IMR-90 (cell line): ENCODE data around the gene UTP3. TPM values are rescaled to one million over a fixed set of nuclear protein-coding genes. Genes with fewer than 3 reads are reported as not detected.

ENCODE experiments used
- ATAC-seq: fragments of 200-7000 bp; cut with Tn5 transposase; 2 replicates; pipeline ENCODE4 v1.9.1; 2020; ENCODE audit warnings: low read depth, mild to moderate bottlenecking, moderate library complexity
- BruUV-seq: library from RNA; stranded (reverse); fragments of 400-500 nt; replicated peaks from 2 replicates; lab custom pipeline; 2021; lab: Mats Ljungman, UMichigan
- CTCF ChIA-PET: fragments of 300-600 bp; formaldehyde crosslinking; extraction: SDS; loops from one replicate; lab custom pipeline; 2021; ENCODE audit warnings: antibody characterized with exemption; lab: Yijun Ruan, JAX
- POLR2A ChIA-PET: fragments of 300-600 bp; sonication (Branson Sonifier 250); formaldehyde crosslinking; loops from one replicate; lab custom pipeline; 2022; ENCODE audit warnings: antibody characterized with exemption; ENCODE audit not compliant: unreplicated experiment; lab: Charles Lee
- DNase-seq: peaks from one replicate; pipeline ENCODE4 v3.0.0; 2013
- H2AFZ ChIP-seq: replicated peaks from 2 replicates; pipeline ENCODE3; 2013; ENCODE audit warnings: low read length, mild to moderate bottlenecking; ENCODE audit not compliant: poor library complexity
- H2AK5ac ChIP-seq: 2 replicates; pipeline ENCODE4 v1.6.1; 2013; ENCODE audit warnings: low read depth, low read length, inconsistent platforms
- H2AK9ac ChIP-seq: replicated peaks from 2 replicates; pipeline ENCODE3; 2013; ENCODE audit warnings: mild to moderate bottlenecking, low read depth, low read length, moderate library complexity; ENCODE audit not compliant: poor library complexity
- H2BK120ac ChIP-seq: 2 replicates; pipeline ENCODE4 v1.6.1; 2013; ENCODE audit warnings: low read depth, low read length, inconsistent platforms
- H2BK15ac ChIP-seq: 3 replicates; pipeline ENCODE4 v1.6.1; 2013; ENCODE audit warnings: low read depth, low read length, inconsistent platforms
- H2BK20ac ChIP-seq: 2 replicates; pipeline ENCODE4 v1.6.1; 2013; ENCODE audit warnings: low read depth, mild to moderate bottlenecking, inconsistent platforms, low read length, moderate library complexity
- H2BK5ac ChIP-seq: 2 replicates; pipeline ENCODE4 v1.6.1; 2013; ENCODE audit warnings: mild to moderate bottlenecking, low read depth, low read length, inconsistent platforms; ENCODE audit not compliant: poor library complexity, severe bottlenecking
- H3K14ac ChIP-seq: replicated peaks from 2 replicates; pipeline ENCODE4 v1.6.1; 2013; ENCODE audit warnings: low read depth, low read length, inconsistent platforms
- H3K18ac ChIP-seq: 2 replicates; pipeline ENCODE4 v1.6.1; 2013; ENCODE audit warnings: low read depth, low read length, control low read depth
- H3K23ac ChIP-seq: 2 replicates; pipeline ENCODE4 v1.6.1; 2013; ENCODE audit warnings: low read depth, low read length, inconsistent platforms
- H3K27ac ChIP-seq: 2 replicates; pipeline ENCODE4 v1.5.1; 2013; ENCODE audit warnings: mild to moderate bottlenecking, control low read depth, low read length; ENCODE audit not compliant: insufficient read depth
- H3K27me3 ChIP-seq: 2 replicates; pipeline ENCODE4 v1.6.1; 2013; ENCODE audit warnings: low read length; ENCODE audit not compliant: control insufficient read depth, insufficient read depth
- H3K36me3 ChIP-seq: 2 replicates; pipeline ENCODE4 v1.6.1; 2013; ENCODE audit warnings: low read length, mixed read lengths; ENCODE audit not compliant: control insufficient read depth, insufficient read depth
- H3K4ac ChIP-seq: 2 replicates; pipeline ENCODE4 v1.6.1; 2013; ENCODE audit warnings: low read depth, low read length, inconsistent platforms
- H3K4me1 ChIP-seq: 2 replicates; pipeline ENCODE4 v1.6.1; 2013; ENCODE audit warnings: low read length, mixed read lengths; ENCODE audit not compliant: control insufficient read depth, insufficient read depth
- H3K4me2 ChIP-seq: 2 replicates; pipeline ENCODE4 v1.6.1; 2013; ENCODE audit warnings: low read depth, mild to moderate bottlenecking, control low read depth, low read length, moderate library complexity
- H3K4me3 ChIP-seq: 2 replicates; pipeline ENCODE4 v1.5.1; 2013; ENCODE audit warnings: low read depth, mild to moderate bottlenecking, control low read depth, low read length, moderate library complexity; ENCODE audit not compliant: insufficient read depth
- H3K56ac ChIP-seq: 2 replicates; pipeline ENCODE4 v1.6.1; 2013; ENCODE audit warnings: low read length, inconsistent platforms; ENCODE audit not compliant: insufficient read depth; ENCODE audit errors: extremely low read depth
- H3K79me1 ChIP-seq, 2 experiments: 2 replicates each; pipeline ENCODE4 v1.6.1; 2013; ENCODE audit warnings: low read length in 2 of 2, inconsistent platforms in 1 of 2, low read depth in 1 of 2
- H3K9ac ChIP-seq: 2 replicates; pipeline ENCODE4 v1.6.1; 2013; ENCODE audit warnings: low read depth, low read length, control low read depth
- H3K9me1 ChIP-seq: 2 replicates; pipeline ENCODE4 v1.6.1; 2013; ENCODE audit warnings: low read length, inconsistent platforms; ENCODE audit not compliant: insufficient read depth
- H3K9me3 ChIP-seq: 2 replicates; pipeline ENCODE4 v1.6.1; 2013; ENCODE audit warnings: low read length; ENCODE audit not compliant: control insufficient read depth, insufficient read depth
- H4K20me1 ChIP-seq: 2 replicates; pipeline ENCODE4 v1.6.1; 2013; ENCODE audit warnings: low read length, inconsistent platforms; ENCODE audit not compliant: insufficient read depth
- H4K5ac ChIP-seq: 2 replicates; pipeline ENCODE4 v1.6.1; 2013; ENCODE audit warnings: mild to moderate bottlenecking, low read depth, low read length, control low read depth
- H4K8ac ChIP-seq, 2 experiments: 2 replicates each; pipeline ENCODE4 v1.6.1; 2013; ENCODE audit warnings: low read depth in 2 of 2, low read length in 2 of 2, control low read depth in 1 of 2, inconsistent platforms in 1 of 2
- H4K91ac ChIP-seq: 2 replicates; pipeline ENCODE4 v1.6.1; 2013; ENCODE audit warnings: low read depth, low read length, inconsistent platforms; ENCODE audit not compliant: insufficient read depth
- CEBPB ChIP-seq: IDR thresholded peaks from 2 replicates; pipeline ENCODE4 v1.6.1; 2012; ENCODE audit warnings: low read depth, low read length, improper control_type of control experiment
- USF2 ChIP-seq: fragments of 150-350 bp; IDR thresholded peaks from 2 replicates; pipeline ENCODE4 v1.6.1; 2017; ENCODE audit warnings: mild to moderate bottlenecking, antibody characterized with exemption, low read length, low read depth
- WGBS, 2 experiments: methylation state at CpG; one replicate each; pipeline versions ENCODE4 v1.1.5 to v1.1.7; 2013; ENCODE audit warnings: missing lambda C conversion rate in 2 of 2; ENCODE audit not compliant: insufficient read length in 1 of 2; ENCODE audit errors: extremely low coverage in 2 of 2; 5-methylcytosine and 5-hydroxymethylcytosine counted together
- dilution Hi-C: fragments of 300-500 bp; cut with HindIII; formaldehyde crosslinking; loops from one replicate; pipeline ENCODE4 v1.14.3; 2018; ENCODE audit warnings: low sequenced_read_pairs; ENCODE audit not compliant: unreplicated experiment
- in situ Hi-C: fragments of 300-500 bp; cut with MboI; formaldehyde crosslinking; loops from 3 replicates; pipeline ENCODE4 v1.14.3; 2019; ENCODE audit warnings: low sequenced_read_pairs, inconsistent platforms, mixed read lengths
- intact Hi-C: fragments of 100-400 bp; cut with micrococcal nuclease; formaldehyde crosslinking; loops from 2 replicates; pipeline ENCODE4 v1.10.0; 2022
- microRNA-seq, 2 experiments: library from miRNA; stranded (forward) in 1 of 2; unstranded in 1 of 2; fragments of 10-50 nt in 1 of 2; fragments of <30 nt in 1 of 2; gene quantifications in 1 of 2; microRNA quantifications in 1 of 2; one replicate each; pipeline versions ENCODE3 to v1.1.0; 2013 to 2020; ENCODE audit not compliant: insufficient read depth in 1 of 2, insufficient read length in 1 of 2, unreplicated experiment in 1 of 2
- polyA plus RNA-seq, 3 experiments: library from polyadenylated mRNA; depleted of rRNA; stranded (reverse); fragments of >200 nt; gene quantifications; 2 replicates each; pipeline ENCODE4 v1.2.3, GENCODE V29; 2012; ENCODE audit warnings: low replicate concordance in 1 of 3
- small RNA-seq, 5 experiments: library from RNA; depleted of rRNA; stranded (forward); fragments of <200 nt; gene quantifications; one replicate each; pipeline ENCODE3, GENCODE V24; 2012
- total RNA-seq: library from RNA; depleted of rRNA; stranded (reverse); fragments of >200 nt; gene quantifications from 2 replicates; pipeline ENCODE4 v1.2.3, GENCODE V29; 2012; rRNA removed

Gene UTP3
- total and polyA plus RNA-seq, 2 of the 4 experiments (the other 2 are of a cell fraction): 14.9 to 30.7 TPM

GRCh38 chr4:70739496-70740337 lies 51.4 kb downstream of the UTP3 start:
- H3K27me3 ChIP-seq: no peaks in the 10 kb centered on the region
- peaks cover 20% of the 10 kb centered on the region; the same call in 1 of the 2 replicates for H4K20me1 ChIP-seq
- H3K9me3 ChIP-seq: no peaks in the 10 kb centered on the region
- no peak overlapping the region for H2BK20ac ChIP-seq
- ChIA-PET POLR2A (interaction anchor here (0.5 to 1.0 kb wide), 2 partner anchors 13 to 24 kb away, joined by 3 to 6 read pairs; no protein-coding TSS in a partner anchor), CTCF (interaction anchor here (0.7 kb wide), 2 partner anchors 115 to 521 kb away, joined by 3 read pairs; no protein-coding TSS in a partner anchor)
- no peak overlapping the region for H4K8ac ChIP-seq
- intact Hi-C loops: no loop called here
- H3K4ac ChIP-seq: no peak overlapping the region
- no peak overlapping the region for H2AK5ac ChIP-seq
- DNase-seq (peak; percentile 34), ATAC-seq (no peak)
- no peak overlapping the region for H4K91ac ChIP-seq
- in situ Hi-C loops: no loop called here
- no peak overlapping the region for H3K9ac ChIP-seq
- H3K36me3 ChIP-seq: no peaks in the 10 kb centered on the region; the same call in 1 of the 2 replicates
- peaks cover 10% of the 10 kb centered on the region for H3K4me1 ChIP-seq
- TF ChIP-seq USF2 (no peak), CEBPB (peak; percentile 50; the same call in 1 of the 2 replicates)
- dilution Hi-C loops: no loop called here
- WGBS, 2 experiments: no CpG with 5 or more reads among the region's 6 CpGs
- H3K23ac ChIP-seq: no peak overlapping the region
- no peak overlapping the region for H2BK5ac ChIP-seq
- H4K5ac ChIP-seq: no peak overlapping the region
- no peak overlapping the region for H3K27ac ChIP-seq
- no peak overlapping the region for H3K14ac ChIP-seq
- H2AK9ac ChIP-seq: no peak overlapping the region
- H3K56ac ChIP-seq: no peak overlapping the region
- H3K4me2 ChIP-seq: no peak overlapping the region
- no peak overlapping the region for H2BK15ac ChIP-seq
- BruUV-seq: no TSS peak
- H3K4me3 ChIP-seq: no peak overlapping the region
- no peak overlapping the region for H2BK120ac ChIP-seq
- no peak overlapping the region for H3K18ac ChIP-seq
- peaks cover 22 to 54% of the 10 kb centered on the region in 2 experiments for H3K79me1 ChIP-seq
- no peak overlapping the region for H2AFZ ChIP-seq
- peaks cover 10% of the 10 kb centered on the region; the same call in 1 of the 2 replicates for H3K9me1 ChIP-seq

Small RNA genes lying within 50 kb of the gene (microRNA-seq; reads per million reads assigned to microRNA genes)
- not detected for gene RNU6-520P (ENCODE audit: insufficient read depth, insufficient read length)
- gene RNU6-784P (ENCODE audit: insufficient read depth, insufficient read length): not detected

Small RNA genes lying within 50 kb of the gene (small RNA-seq; reads per million reads assigned to genes)
- 0 reads per million in 5 experiments for gene RNU6-520P
- 0.42 to 163 (median 1.2) reads per million in 5 experiments for gene RNU6-784P

Other genes starting within 250 kb of the UTP3 start
- gene MUC7, start 216.3 kb upstream of the UTP3 start, total RNA-seq: not detected in 2 replicates
- not detected in 2 replicates for gene MUC7, start 216.3 kb upstream of the UTP3 start, polyA plus RNA-seq (2012; rRNA removed)
- not detected in 2 replicates for gene AMTN, start 170.0 kb upstream of the UTP3 start, total RNA-seq
- not detected in 2 replicates for gene AMTN, start 170.0 kb upstream of the UTP3 start, polyA plus RNA-seq (2012; rRNA removed)
- not detected in 2 replicates for gene AMBN, start 96.3 kb upstream of the UTP3 start, total RNA-seq
- not detected in 2 replicates for gene AMBN, start 96.3 kb upstream of the UTP3 start, polyA plus RNA-seq (2012; rRNA removed)
- under 0.01 and 0.28 TPM in 2 replicates for gene ENAM, start 59.8 kb upstream of the UTP3 start, total RNA-seq
- gene ENAM, start 59.8 kb upstream of the UTP3 start, polyA plus RNA-seq (2012; rRNA removed): 0.01 and 0.10 TPM in 2 replicates
- 0.72 and 0.83 TPM in 2 replicates for gene JCHAIN, start 22.0 kb upstream of the UTP3 start, total RNA-seq
- 0.49 and 0.86 TPM in 2 replicates for gene JCHAIN, start 22.0 kb upstream of the UTP3 start, polyA plus RNA-seq (2012; rRNA removed)
- 28.9 and 41.1 TPM in 2 replicates for gene RUFY3, start 33.4 kb downstream of the UTP3 start, total RNA-seq
- 19.6 and 20.3 TPM in 2 replicates for gene RUFY3, start 33.4 kb downstream of the UTP3 start, polyA plus RNA-seq (2012; rRNA removed)
- gene GRSF1, start 151.4 kb downstream of the UTP3 start, total RNA-seq: 67.7 and 107 TPM in 2 replicates
- gene GRSF1, start 151.4 kb downstream of the UTP3 start, polyA plus RNA-seq (2012; rRNA removed): 58.3 and 71.5 TPM in 2 replicates
- 5.7 and 15.0 TPM in 2 replicates for gene MOB1B, start 213.8 kb downstream of the UTP3 start, total RNA-seq
- 5.2 and 6.8 TPM in 2 replicates for gene MOB1B, start 213.8 kb downstream of the UTP3 start, polyA plus RNA-seq (2012; rRNA removed)